Muscle of arm (tissue), 14 donors: Measurements from ENCODE around the gene DDX21. TPM values are rescaled to one million over a fixed set of nuclear protein-coding genes. Genes with fewer than 3 reads are reported as not detected.
A peak's percentile ranks its signal among the peaks of the same experiment; 100 is the strongest.
"Not testable (repeated sequence)": the region's sequence is repeated elsewhere in the genome, so short reads cannot be mapped to it uniquely, and the experiment has no call there.

Experiments used
- DNase-seq: peaks from one replicate; pipeline ENCODE4 v3.0.0-alpha.2; 2013
- long read RNA-seq, 11 donors: transcript quantifications; one replicate each; lab custom pipeline, GENCODE V29; 2026
- polyA plus RNA-seq, 12 donors: library from polyadenylated mRNA; unstranded; fragments of 120-200 nt; gene quantifications; one replicate each; pipeline ENCODE4 v1.2.1, GENCODE V29; 2013; ENCODE audit not compliant: insufficient read length in 12 of 12

DDX21 gene
- polyA plus RNA-seq, result 10 to 100 TPM; 40.9 to 86.8 (median 47.8) TPM
- long read RNA-seq, donor 1, full-length matches to known transcripts, result 2 of 59 reads
- long read RNA-seq, donor 1, partial matches to known transcripts, result 57 of 59 reads
- long read RNA-seq, donor 1, other reads (novel, unspliced or antisense), result 0 of 59 reads
- long read RNA-seq, donor 2, full-length matches to known transcripts, result 1 of 23 reads
- long read RNA-seq, donor 2, partial matches to known transcripts, result 22 of 23 reads
- long read RNA-seq, donor 2, other reads (novel, unspliced or antisense), result 0 of 23 reads
- long read RNA-seq, donor 3, full-length matches to known transcripts, result 2 of 19 reads
- long read RNA-seq, donor 3, partial matches to known transcripts, result 17 of 19 reads
- long read RNA-seq, donor 3, other reads (novel, unspliced or antisense), result 0 of 19 reads
- long read RNA-seq, donor 4, full-length matches to known transcripts, result 3 of 12 reads
- long read RNA-seq, donor 4, partial matches to known transcripts, result 9 of 12 reads
- long read RNA-seq, donor 4, other reads (novel, unspliced or antisense), result 0 of 12 reads
- long read RNA-seq, donor 5, result 0 reads
- long read RNA-seq, donor 6, full-length matches to known transcripts, result 5 of 19 reads
- long read RNA-seq, donor 6, partial matches to known transcripts, result 14 of 19 reads
- long read RNA-seq, donor 6, other reads (novel, unspliced or antisense), result 0 of 19 reads
- long read RNA-seq, donor 7, full-length matches to known transcripts, result 2 of 12 reads
- long read RNA-seq, donor 7, partial matches to known transcripts, result 10 of 12 reads
- long read RNA-seq, donor 7, other reads (novel, unspliced or antisense), result 0 of 12 reads
- long read RNA-seq, donor 8, full-length matches to known transcripts, result 9 of 52 reads
- long read RNA-seq, donor 8, partial matches to known transcripts, result 43 of 52 reads
- long read RNA-seq, donor 8, other reads (novel, unspliced or antisense), result 0 of 52 reads
- long read RNA-seq, donor 9, full-length matches to known transcripts, result 2 of 12 reads
- long read RNA-seq, donor 9, partial matches to known transcripts, result 10 of 12 reads
- long read RNA-seq, donor 9, other reads (novel, unspliced or antisense), result 0 of 12 reads
- long read RNA-seq, donor 10, full-length matches to known transcripts, result 4 of 39 reads
- long read RNA-seq, donor 10, partial matches to known transcripts, result 35 of 39 reads
- long read RNA-seq, donor 10, other reads (novel, unspliced or antisense), result 0 of 39 reads
- long read RNA-seq, donor 11, full-length matches to known transcripts, result 8 of 53 reads
- long read RNA-seq, donor 11, partial matches to known transcripts, result 45 of 53 reads
- long read RNA-seq, donor 11, other reads (novel, unspliced or antisense), result 0 of 53 reads

DNA sequence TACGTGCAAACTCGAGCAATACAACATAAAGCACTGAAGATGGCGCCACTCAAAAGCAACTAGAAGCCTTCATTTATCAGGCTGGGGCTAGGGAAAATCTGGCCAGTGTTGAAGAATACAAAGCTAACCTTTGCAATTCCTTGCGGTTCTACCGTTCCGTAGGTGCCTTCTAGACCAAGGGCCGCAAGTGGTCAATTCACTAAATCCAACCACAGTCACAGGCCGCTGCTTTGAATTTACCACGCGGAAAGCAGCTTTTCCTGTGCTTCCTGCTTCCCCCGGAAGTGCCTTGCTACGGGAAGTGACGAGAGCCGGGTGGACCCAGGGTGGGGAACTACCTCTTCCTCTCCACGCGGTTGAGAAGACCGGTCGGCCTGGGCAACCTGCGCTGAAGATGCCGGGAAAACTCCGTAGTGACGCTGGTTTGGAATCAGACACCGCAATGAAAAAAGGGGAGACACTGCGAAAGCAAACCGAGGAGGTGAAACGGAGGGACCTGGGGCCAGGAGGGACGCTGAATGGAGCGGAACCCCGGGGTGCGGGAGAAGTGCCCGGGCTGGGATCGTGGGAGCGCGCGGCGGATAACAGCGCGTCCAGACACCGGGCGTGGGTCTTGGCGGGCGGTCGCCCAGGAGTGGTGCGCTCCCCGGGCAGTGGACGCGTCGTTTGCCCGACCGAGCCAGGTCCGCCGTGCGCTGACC is at the start of gene DDX21:
Gene DDX21, plus strand, starts transcription at position 339 of the 701 bp plus-strand sequence. Its CDS starts 56 bp downstream, at position 395.
- DNase-seq, result peak; percentile 94

DNA sequence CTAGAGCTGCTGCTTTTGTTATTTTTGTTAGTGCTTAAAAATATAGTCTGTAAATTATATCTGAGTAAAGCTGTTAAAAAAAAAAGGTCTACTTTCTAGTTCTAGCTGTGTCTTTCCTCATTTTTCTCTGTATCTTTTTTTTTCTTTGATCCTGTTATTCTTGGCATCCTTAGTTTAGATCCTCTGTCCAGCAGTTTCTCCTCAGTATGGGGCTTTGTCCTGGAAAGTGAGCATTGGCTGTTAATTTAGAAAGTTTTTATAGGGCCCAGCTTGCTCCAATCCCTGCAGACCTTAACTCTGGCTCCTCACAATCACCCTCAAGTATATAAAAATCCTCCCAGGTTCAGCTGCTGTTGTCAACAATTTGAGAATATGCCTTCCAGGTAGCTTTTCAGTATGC is 31.4 kb upstream of the DDX21 start:
- DNase-seq, result no peak

DNA sequence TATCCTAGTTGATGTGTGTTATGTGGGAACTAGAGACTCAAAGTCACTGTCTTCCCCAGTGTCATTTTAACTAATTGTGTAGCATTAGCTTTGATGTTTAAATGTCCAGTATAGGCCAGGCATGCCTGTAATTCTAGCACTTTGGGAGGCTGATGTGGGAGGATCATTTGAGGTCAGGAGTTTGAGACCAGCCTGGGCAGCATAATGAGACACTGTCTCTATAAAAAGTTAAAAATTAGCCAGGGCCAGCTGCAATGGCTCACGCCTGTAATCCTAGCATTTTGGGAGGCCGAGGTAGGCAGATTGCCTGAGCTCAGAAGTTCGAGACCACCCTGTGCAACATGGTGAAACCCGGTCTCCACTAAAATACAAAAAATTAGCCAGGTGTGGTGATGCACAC is 30.5 kb upstream of the DDX21 start:
- no peak for DNase-seq

DNA sequence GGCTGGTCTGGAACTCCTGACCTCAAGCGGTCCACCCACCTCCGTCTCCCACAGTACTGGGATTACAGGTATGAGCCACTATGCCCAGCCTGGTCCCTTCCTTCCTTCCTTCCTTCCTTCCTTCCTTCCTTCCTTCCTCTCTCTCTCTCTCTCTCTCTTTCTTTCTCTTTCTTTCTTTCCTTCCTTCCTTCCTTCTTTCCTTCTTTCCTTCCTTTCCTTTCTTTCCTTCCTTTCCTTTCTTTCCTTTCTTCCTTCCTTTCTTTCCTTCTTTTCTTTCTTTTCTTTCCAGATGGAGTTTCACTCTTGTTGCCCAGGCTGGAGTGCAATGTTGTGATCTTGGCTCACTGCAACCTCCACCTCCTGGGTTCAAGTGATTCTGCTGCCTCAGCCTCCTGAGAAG is 26.8 kb upstream of the DDX21 start:
- not testable (repeated sequence) for DNase-seq

DNA sequence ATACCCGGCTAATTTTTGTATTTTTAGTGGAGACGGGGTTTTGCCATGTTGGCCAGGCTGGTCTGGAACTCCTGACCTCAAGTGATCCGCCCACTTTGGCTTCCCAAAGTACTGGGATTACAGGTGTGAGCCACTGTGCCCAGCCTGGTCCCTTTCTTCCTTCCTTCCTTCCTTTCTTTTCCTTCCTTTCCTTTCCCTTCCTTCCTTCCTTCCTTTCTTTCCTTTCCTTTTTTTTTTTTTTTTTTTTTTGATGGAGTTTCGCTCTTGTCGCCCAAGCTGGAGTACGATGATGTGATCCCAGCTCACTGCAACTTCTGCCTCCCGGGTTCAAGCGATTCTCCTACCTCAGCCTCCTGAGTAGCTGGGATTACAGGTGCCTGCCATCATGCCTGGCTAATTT is 26.1 kb upstream of the DDX21 start:
- not testable (repeated sequence) for DNase-seq

DNA sequence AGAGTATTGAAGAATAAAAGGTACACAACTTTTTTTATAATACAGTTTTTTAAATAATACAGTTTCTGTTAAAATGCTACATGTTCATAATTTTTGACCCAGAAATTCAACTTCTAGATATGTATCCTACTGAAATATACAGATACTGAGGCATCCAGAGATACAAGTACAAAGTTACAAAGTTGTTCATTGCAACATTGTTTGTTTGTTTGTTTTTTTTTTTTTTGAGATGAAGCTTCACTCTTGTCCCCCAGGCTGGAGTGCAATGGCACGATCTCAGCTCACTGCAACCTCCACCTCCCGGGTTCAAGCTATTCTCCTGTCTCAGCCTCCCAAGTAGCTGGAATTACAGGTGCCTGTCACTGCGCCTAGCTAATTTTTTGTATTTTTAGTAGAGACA is 23.1 kb upstream of the DDX21 start:
- DNase-seq, result not testable (repeated sequence)

DNA sequence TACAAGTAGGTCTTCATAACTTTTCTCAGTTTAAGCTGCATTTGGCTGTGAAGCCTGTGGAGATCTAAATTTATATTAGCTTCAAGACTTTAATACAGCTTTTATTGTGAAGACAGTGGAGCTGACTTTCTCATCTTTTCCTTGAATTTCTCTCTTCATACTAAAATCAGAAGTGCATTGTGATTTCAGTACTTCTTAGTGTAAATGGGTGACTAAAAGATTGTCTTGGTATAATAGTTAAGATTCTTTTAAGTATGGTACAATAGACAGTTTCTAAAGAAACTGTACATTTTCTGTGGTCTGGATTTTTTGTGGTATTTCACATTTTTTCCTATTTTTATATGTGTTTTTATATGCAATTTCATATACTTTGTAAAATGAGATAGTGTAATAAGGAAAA is 21.0 kb upstream of the DDX21 start:
- DNase-seq, result no peak

DNA sequence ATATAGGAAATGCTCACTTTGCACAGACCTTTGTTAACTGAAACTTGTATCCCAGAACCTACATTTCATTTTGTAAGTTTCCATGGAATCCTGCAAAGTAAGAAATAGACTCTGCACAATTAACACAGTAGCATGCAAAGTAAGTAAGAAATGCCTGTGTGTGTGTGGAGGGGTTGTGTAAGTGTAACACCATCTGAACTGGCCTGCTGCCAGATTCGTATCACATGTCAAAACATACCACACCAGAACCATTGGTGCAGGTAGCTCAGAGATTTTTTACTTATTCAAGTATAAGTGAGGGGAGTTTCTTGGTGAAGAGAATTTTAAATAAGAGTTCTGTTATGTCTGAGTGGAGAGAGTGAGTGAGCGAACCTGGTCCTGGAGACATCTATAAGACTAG is 17.9 kb upstream of the DDX21 start:
- DNase-seq, result no peak

DNA sequence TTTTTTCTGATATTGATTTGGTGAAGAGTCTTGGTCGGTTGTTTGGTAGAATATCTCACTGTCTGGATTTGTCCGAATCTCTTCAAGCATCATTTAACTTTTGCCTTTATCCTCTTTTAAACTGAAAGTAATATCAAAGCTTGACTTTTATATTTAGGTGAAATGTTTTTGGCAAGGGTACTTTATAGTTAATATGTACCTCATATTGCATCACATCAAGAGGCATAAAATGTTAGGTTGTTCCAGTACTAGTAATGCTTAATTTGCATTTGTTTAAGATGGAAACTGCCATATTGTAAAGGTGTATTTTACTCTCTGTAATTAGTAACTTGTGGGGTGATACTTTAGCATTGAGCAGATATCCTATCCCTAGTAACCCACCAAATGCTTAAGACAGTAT is 17.1 kb upstream of the DDX21 start:
- no peak for DNase-seq

DNA sequence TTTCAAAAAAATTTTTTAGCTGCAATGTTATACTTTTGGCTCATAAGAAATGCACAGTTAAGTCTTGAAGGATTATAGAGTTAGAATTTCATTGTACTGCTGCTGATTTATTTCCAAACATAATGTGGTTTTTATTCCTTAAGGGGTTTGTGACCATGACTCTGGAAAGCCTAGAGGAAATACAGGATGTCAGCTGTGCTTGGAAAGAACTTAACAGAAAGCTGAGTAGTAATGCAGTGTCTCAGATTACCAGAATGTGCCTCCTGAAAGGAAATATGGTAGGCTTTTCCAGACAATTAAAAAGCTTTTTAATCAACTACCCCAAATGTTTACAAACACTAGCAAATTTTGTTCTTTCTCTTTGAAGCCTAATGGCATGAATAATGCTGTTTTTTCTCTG is 15.1 kb upstream of the DDX21 start:
- not testable (repeated sequence) for DNase-seq

DNA sequence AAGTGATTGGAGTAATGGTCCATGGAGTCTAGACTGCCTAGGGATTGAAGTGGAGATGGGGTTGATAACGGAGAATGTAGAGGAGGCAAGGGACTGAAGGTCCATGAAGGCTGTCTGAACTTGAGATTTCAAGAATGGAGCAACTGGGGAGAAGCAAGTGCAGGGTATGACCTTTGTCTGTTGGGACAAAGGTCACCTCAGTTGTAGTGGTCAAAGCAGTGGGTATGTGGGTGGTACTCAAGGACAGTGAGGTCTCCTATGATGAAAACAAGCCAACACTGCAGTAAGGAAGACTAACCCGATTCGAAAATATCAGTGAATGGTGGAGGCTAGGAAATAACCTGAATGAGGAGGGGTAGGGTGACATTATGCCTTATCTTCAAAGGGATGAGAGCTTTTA is 5.4 kb upstream of the DDX21 start:
- no peak for DNase-seq

DNA sequence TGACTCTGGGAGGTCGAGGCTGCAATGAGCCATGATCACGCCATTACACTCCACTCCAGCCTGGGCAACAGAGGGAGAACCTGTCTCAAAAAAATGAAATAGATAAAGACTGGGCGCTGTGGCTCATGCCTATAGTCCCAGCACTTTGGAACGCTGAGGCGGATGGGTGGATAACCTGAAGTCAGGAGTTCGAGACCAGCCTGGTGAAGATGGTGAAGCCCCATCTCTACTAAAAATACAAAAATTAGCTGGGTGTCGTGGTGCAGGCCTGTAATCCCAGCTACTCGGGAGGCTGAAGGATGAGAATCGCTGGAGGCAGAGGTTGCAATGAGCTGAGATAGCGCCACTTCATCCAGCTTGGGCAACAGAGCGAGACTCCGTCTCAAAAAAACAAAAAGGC is 1.1 kb upstream of the DDX21 start:
- DNase-seq, result no peak

DNA sequence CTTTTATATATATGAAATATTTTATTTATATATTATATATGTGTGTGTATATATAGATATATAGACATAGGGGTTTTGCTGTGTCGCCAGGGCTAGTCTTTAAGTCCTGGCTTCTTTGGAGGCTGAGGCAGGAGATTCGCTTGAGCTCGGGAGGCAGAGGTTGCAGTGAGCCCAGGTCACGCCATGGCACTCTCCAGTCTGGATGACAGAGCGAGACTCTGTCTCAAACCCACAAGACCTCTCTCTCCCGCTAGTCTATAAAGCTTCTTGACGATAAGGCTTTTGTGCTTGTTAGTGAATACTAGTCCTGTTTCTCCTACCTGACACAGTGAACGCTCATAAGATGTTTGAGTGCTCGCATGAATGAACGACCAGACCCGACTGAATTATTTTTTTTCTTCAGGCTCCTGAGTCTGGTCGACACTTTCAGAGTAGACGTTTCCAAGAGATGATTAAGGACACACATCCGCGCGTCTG is 577 bp upstream of the DDX21 start:
- no peak for DNase-seq

DNA sequence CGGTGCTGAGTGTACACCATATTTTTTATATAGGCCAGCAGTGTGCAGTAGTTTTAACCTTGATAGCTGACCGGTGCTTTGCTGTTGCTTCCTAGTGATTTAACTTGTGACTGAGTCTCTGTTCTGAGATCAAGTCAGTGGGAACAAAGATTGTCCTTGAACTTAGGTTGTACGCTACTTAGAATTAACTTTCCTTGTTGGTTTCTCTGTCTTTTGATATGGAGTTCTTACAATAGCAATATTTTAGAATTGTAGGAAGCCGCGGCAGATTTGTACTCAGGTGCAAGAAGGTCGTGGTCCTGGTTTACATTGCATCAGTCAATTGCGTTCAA is 1.3 kb downstream of the DDX21 start:
- no peak for DNase-seq

DNA sequence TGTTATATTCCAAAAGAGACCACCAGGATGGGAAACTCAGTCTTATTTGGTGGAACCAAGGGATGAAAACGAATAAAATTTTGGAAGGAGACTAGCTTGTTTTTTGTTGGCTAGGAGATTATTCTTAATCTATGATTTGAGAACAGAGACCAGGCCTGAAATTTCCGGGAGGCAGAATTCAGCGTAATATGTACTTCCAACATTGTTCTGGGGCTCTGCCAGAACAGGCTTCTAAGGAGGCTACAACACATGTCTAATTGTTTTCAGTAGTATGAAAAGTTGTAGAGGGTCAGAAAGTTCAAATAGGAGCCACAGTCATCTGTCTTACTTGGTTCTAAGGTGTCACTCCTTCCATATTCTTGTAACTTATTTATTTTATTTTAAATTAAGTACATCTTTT is 1.7 kb downstream of the DDX21 start:
- no peak for DNase-seq

DNA sequence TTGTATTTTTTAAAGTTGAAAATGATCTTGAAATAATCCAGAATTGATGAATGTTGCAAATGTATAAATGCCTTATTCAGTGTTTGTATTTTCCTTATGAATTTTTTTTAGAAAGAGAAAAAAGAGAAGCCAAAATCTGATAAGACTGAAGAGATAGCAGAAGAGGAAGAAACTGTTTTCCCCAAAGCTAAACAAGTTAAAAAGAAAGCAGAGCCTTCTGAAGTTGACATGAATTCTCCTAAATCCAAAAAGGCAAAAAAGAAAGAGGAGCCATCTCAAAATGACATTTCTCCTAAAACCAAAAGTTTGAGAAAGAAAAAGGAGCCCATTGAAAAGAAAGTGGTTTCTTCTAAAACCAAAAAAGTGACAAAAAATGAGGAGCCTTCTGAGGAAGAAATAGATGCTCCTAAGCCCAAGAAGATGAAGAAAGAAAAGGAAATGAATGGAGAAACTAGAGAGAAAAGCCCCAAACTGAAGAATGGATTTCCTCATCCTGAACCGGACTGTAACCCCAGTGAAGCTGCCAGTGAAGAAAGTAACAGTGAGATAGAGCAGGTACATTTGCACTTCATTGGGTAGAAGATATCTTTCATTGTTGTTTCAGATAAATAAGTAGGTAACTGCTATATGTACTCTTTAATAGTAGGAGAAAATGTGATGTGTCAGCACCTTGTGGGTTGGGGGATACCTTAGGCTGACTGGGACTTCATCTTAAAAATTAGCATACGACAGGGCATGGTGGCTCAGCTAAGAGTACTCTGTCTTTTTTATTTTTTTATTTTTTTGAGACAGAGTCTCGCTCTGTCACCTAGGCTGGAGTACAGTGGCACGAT is 3.9 kb downstream of the DDX21 start:
- no peak for DNase-seq

DNA sequence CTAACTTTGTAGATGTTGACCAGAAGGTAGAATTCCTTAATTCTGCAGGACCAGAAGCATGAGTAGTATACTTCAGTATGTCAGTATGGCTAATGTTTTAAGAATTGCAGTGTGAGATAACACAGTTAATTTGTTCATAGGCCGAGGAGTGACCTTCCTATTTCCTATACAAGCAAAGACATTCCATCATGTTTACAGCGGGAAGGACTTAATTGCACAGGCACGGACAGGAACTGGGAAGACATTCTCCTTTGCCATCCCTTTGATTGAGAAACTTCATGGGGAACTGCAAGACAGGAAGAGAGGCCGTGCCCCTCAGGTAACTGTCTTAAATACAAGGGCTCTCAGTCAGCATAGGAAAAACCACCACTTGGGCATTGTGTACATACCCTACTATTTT is 7.2 kb downstream of the DDX21 start:
- no peak for DNase-seq

DNA sequence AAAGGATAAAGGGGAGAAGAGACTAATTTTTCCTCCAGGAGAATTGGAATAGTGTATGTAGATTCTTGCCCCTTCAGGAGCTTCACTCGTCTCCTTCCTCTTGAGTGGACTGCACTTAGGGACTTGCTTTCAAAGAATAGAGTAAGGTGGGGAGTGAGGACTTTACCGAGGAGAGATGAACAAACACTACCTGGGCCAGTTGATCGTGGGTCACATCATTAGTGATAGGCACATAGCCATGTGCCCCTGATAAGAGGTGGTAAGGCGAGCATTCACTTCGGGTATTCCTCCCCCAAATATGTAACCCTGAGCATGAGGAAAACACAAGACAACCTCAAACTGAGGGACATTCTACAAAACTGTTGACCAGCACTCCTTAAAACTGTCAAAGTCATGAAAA is 18.0 kb downstream of the DDX21 start:
- DNase-seq, result no peak

DNA sequence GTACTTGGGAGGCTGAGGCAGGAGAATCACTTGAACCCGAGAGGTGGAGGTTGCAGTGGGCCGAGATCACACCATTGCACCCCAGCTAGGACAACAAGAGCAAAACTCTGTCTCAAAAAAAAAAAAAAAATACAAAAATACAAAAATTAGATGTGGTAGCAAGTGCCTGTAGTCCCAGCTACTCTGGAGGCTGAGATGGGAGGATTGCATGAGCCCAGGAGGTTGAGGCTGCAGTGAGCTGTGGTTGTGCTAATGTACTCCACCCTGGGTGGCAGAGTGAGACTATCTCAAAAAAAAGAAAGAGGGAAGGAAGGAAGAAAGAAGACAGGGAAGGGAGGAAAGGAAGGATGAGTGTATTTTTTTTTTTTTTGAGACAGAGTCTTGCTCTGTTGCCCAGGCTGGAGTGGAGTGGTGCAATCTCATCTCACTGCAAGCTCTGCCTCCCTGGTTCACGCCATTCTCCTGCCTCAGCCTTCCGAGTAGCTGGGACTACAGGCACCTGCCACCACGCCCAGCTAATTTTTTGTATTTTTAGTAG is 20.0 kb downstream of the DDX21 start:
- DNase-seq, result not testable (repeated sequence)

DNA sequence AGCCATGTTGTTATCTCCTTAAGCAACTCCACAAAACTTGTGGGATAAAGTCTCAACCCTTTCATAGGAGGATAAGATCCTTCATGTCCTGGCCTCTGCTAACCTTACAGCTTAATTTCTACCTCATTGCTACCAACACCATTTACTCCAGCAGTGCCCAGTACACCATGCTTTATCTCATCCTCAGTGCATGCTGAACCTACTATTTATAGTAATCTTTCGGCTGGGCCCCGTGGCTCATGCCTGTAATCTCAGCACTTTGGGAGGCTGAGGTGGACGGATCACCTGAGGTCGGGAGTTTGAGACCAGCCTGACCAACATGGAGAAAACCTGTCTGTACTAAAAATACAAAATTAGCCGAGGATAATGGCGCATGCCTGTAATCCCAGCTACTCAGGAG is 23.8 kb downstream of the DDX21 start:
- not testable (repeated sequence) for DNase-seq
